Suprapubic skin (tissue), 4 donors: ENCODE measurements around the gene CSF1R. TPM values are rescaled to one million over a fixed set of nuclear protein-coding genes. Genes with fewer than 3 reads are reported as not detected.
A peak's percentile ranks its signal among the peaks of the same experiment; 100 is the strongest.

Source experiments
- DNase-seq, 2 donors: peaks; one replicate each; pipeline ENCODE4 v3.0.0-alpha.2; 2019; ENCODE audit warnings: low spot score in 2 of 2
- H3K27ac ChIP-seq: fragments of 200-600 bp; sonication (generic); one replicate; pipeline ENCODE4 v1.5.1; 2019
- H3K27me3 ChIP-seq: fragments of 200-600 bp; sonication (generic); one replicate; pipeline ENCODE4 v1.5.1; 2019
- H3K36me3 ChIP-seq: fragments of 200-600 bp; sonication (generic); one replicate; pipeline ENCODE4 v1.5.1; 2019
- H3K4me1 ChIP-seq: fragments of 200-600 bp; sonication (generic); one replicate; pipeline ENCODE4 v1.5.1; 2019
- H3K4me3 ChIP-seq: fragments of 200-600 bp; sonication (generic); one replicate; pipeline ENCODE4 v1.5.1; 2019; ENCODE audit warnings: mild to moderate bottlenecking
- H3K9me3 ChIP-seq: fragments of 200-600 bp; sonication (generic); one replicate; pipeline ENCODE4 v1.5.1; 2019
- EP300 ChIP-seq: sonication (generic); formaldehyde crosslinking; IDR thresholded peaks from one replicate; pipeline ENCODE4 v1.6.1; 2017; ENCODE audit warnings: antibody characterized with exemption
- POLR2A ChIP-seq, 2 donors: fragments of 450-650 bp; IDR thresholded peaks; one replicate each; pipeline ENCODE4 v1.6.1; 2017; ENCODE audit warnings: antibody characterized with exemption in 2 of 2, mild to moderate bottlenecking in 2 of 2, moderate library complexity in 2 of 2
- POLR2AphosphoS5 ChIP-seq, 3 donors: sonication (generic); formaldehyde crosslinking; IDR thresholded peaks; one replicate each; pipeline ENCODE4 v1.6.1; 2017; ENCODE audit warnings: antibody characterized with exemption in 3 of 3
- WGBS: methylation state at CpG from one replicate; pipeline ENCODE4 v1.1.5; 2018; 5-methylcytosine and 5-hydroxymethylcytosine counted together
- total RNA-seq, 4 donors: library from RNA; depleted of rRNA; stranded (reverse); fragments of >200 nt; gene quantifications; one replicate each; pipeline ENCODE4 v1.1.0, GENCODE V29; 2016
- TF ChIP-seq, protein P1 (sequence below), 2 donors: fragments of 200-600 bp in 1 of 2; fragments of 450-650 bp in 1 of 2; sonication (generic) in 1 of 2; IDR thresholded peaks; one replicate each; pipeline ENCODE4 v1.5.1; 2016 to 2019; ENCODE audit warnings: antibody characterized with exemption in 2 of 2, mild to moderate bottlenecking in 1 of 2, moderate library complexity in 1 of 2

The CSF1R gene
- total RNA-seq, 4 donors from 2014 or later, result 9.9 to 39.7 (median 19.7) TPM

GRCh38 chr5:150065886-150066285, 20.5 kb downstream of the CSF1R start:
- Histone ChIP-seq H3K27ac (peak overlapping the region; percentile 2), H3K27me3 (no peaks in the 10 kb centered on the region), H3K4me1 (no peaks in the 10 kb centered on the region), H3K4me3 (no peak overlapping the region), H3K9me3 (no peaks in the 10 kb centered on the region), H3K36me3 (no peaks in the 10 kb centered on the region)
- peak in 1 of 2 donors; percentile 68 for DNase-seq
- WGBS, result 89% methylated on average over 8 of the region's 10 CpGs
- TF ChIP-seq POLR2AphosphoS5 (IDR thresholded peaks at IDR 0.05) (no peak), EP300 (no peak), POLR2A (IDR thresholded peaks at IDR 0.05) (no peak)
- TF ChIP-seq, protein P1, sequence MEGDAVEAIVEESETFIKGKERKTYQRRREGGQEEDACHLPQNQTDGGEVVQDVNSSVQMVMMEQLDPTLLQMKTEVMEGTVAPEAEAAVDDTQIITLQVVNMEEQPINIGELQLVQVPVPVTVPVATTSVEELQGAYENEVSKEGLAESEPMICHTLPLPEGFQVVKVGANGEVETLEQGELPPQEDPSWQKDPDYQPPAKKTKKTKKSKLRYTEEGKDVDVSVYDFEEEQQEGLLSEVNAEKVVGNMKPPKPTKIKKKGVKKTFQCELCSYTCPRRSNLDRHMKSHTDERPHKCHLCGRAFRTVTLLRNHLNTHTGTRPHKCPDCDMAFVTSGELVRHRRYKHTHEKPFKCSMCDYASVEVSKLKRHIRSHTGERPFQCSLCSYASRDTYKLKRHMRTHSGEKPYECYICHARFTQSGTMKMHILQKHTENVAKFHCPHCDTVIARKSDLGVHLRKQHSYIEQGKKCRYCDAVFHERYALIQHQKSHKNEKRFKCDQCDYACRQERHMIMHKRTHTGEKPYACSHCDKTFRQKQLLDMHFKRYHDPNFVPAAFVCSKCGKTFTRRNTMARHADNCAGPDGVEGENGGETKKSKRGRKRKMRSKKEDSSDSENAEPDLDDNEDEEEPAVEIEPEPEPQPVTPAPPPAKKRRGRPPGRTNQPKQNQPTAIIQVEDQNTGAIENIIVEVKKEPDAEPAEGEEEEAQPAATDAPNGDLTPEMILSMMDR (IDR thresholded peaks at IDR 0.05), result no peak

DNA sequence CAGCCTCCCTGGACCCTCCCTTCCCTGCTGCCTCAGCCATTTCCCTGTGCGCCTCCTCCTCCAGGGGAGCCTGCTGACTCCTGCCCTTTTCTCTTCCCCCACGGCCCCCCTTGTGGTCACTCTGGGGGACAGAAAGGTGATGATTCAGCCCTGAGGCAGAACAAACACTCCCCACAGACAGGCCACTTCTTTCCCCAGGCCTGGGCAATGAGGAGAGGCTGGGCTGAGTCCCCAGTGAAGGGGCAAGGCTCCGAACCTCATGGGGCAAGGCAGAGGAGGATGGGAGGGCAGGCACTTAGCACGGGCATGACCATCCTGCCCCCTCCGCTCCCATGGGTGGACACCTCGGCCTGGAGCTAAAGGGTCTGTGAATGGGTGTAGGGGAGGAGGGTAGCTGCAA, 21.0 kb downstream of the CSF1R start:
- DNase-seq, result no peak
- 74% methylated on average over 6 of the region's 6 CpGs for WGBS
- H3K27ac ChIP-seq, result peak overlapping the region; percentile 2

GRCh38 chr5:150064681-150065220, 21.6 kb downstream of the CSF1R start:
- H3K4me3 ChIP-seq, result no peak overlapping the region
- H3K4me1 ChIP-seq, result no peaks in the 10 kb centered on the region
- 76% methylated on average over 7 of the region's 7 CpGs for WGBS
- H3K27me3 ChIP-seq, result no peaks in the 10 kb centered on the region
- H3K9me3 ChIP-seq, result no peaks in the 10 kb centered on the region
- no peak for DNase-seq
- no peaks in the 10 kb centered on the region for H3K36me3 ChIP-seq
- no peak overlapping the region for H3K27ac ChIP-seq
- TF ChIP-seq, protein P1 (IDR thresholded peaks at IDR 0.05), result no peak
- no peak for TF ChIP-seq POLR2AphosphoS5 (IDR thresholded peaks at IDR 0.05)
- TF ChIP-seq EP300, result no peak
- no peak for TF ChIP-seq POLR2A (IDR thresholded peaks at IDR 0.05)

More for the DNA sequence above, 21.0 kb downstream of the CSF1R start:
- no peak overlapping the region for H3K4me3 ChIP-seq
- H3K4me1 ChIP-seq, result no peaks in the 10 kb centered on the region
- H3K27me3 ChIP-seq, result no peaks in the 10 kb centered on the region
- no peaks in the 10 kb centered on the region for H3K36me3 ChIP-seq
- no peak for TF ChIP-seq EP300
- TF ChIP-seq, protein P1 (IDR thresholded peaks at IDR 0.05), result no peak
- TF ChIP-seq POLR2AphosphoS5 (IDR thresholded peaks at IDR 0.05), result no peak
- no peak for TF ChIP-seq POLR2A (IDR thresholded peaks at IDR 0.05)
- no peaks in the 10 kb centered on the region for H3K9me3 ChIP-seq

DNA sequence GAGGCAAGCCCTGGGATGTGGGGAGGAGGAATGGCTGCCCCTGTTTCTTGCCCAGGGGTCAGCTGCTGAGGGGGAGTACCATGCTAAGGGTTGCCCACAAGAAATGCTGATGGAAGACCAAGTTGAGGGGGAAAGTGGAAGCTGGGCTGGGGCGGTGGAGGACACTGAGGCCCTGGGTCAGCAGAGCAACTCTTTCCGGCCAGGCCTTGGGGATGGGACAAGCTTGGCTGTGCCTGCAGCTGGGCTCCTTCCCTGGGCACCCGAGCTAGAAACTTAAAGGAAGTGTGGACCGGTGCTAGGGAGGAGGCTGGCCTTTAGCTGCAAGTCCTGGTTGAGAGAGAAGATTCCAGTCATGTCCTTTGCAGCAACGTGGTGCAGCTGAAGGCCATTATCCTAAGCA, 22.7 kb downstream of the CSF1R start:
- no peaks in the 10 kb centered on the region for H3K9me3 ChIP-seq
- 85% methylated on average over 5 of the region's 5 CpGs for WGBS
- H3K36me3 ChIP-seq, result no peaks in the 10 kb centered on the region
- H3K27me3 ChIP-seq, result no peaks in the 10 kb centered on the region
- no peak overlapping the region for H3K4me3 ChIP-seq
- H3K27ac ChIP-seq, result no peak overlapping the region
- TF ChIP-seq EP300, result no peak
- no peak for TF ChIP-seq POLR2A (IDR thresholded peaks at IDR 0.05)
- no peak for TF ChIP-seq POLR2AphosphoS5 (IDR thresholded peaks at IDR 0.05)
- TF ChIP-seq, protein P1 (IDR thresholded peaks at IDR 0.05), result no peak
- DNase-seq, result no peak
- H3K4me1 ChIP-seq, result no peaks in the 10 kb centered on the region

GRCh38 chr5:150062216-150062922, 24.0 kb downstream of the CSF1R start:
- WGBS, result 91% methylated on average over 2 of the region's 2 CpGs
- DNase-seq, result no peak
- H3K27ac ChIP-seq, result no peak overlapping the region
- H3K27me3 ChIP-seq, result no peaks in the 10 kb centered on the region
- no peaks in the 10 kb centered on the region for H3K36me3 ChIP-seq
- TF ChIP-seq EP300, result no peak
- TF ChIP-seq, protein P1 (IDR thresholded peaks at IDR 0.05), result no peak
- no peak for TF ChIP-seq POLR2AphosphoS5 (IDR thresholded peaks at IDR 0.05)
- no peak for TF ChIP-seq POLR2A (IDR thresholded peaks at IDR 0.05)
- H3K9me3 ChIP-seq, result no peaks in the 10 kb centered on the region
- H3K4me1 ChIP-seq, result no peaks in the 10 kb centered on the region
- no peak overlapping the region for H3K4me3 ChIP-seq
